Subcutaneous adipose tissue (tissue), 4 donors: ENCODE measurements around the gene KATNBL1. TPM values are rescaled to one million over a fixed set of nuclear protein-coding genes. Genes with fewer than 3 reads are reported as not detected.

Source experiments
- total RNA-seq, 4 donors: library from RNA; depleted of rRNA; stranded (reverse); fragments of >200 nt; gene quantifications; one replicate each; pipeline ENCODE4 v1.1.0, GENCODE V29; 2016
- TF ChIP-seq, protein P1 (sequence below): fragments of 450-650 bp; IDR thresholded peaks from one replicate; pipeline ENCODE4 v1.5.1; 2016; ENCODE audit warnings: low read depth, mild to moderate bottlenecking, control low read depth, antibody characterized with exemption, moderate library complexity

KATNBL1 gene
- total RNA-seq, 4 donors from 2014 or later = 45.4 to 59.0 (median 55.9) TPM

DNA sequence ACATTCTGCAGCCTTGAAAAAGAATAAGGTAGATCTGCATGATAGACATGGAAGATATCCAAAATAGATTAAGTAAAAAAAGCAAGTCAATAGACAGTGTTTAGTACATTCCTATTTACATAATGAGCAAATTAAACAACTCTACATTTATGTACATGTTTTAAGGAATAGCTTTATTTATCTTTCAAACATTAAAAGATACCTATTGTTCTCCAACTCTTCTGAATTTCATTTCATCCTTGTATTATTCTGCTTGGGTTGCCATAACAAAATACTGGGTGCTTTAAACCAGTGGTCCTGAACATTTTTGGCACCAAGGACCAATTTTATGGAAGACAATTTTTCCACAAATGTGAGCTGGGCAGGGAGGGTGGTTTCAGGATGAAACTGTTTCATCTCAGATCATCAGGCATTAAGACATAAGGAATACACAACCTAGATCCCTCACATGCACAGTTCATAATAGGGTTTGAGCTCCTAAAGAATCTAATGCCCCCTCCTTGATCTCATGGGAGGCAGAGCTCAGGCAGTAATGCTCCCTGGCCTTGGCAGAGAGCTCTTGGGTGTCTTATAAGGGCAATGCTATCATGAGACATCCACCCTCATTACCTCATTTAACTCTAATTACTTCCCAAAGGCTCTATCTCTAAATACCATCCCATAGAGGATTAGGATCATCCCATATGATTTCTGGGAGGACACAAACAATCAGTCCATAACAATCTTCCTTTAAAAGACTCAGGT is 6.8 kb upstream of the KATNBL1 start:
- TF ChIP-seq, protein P1, sequence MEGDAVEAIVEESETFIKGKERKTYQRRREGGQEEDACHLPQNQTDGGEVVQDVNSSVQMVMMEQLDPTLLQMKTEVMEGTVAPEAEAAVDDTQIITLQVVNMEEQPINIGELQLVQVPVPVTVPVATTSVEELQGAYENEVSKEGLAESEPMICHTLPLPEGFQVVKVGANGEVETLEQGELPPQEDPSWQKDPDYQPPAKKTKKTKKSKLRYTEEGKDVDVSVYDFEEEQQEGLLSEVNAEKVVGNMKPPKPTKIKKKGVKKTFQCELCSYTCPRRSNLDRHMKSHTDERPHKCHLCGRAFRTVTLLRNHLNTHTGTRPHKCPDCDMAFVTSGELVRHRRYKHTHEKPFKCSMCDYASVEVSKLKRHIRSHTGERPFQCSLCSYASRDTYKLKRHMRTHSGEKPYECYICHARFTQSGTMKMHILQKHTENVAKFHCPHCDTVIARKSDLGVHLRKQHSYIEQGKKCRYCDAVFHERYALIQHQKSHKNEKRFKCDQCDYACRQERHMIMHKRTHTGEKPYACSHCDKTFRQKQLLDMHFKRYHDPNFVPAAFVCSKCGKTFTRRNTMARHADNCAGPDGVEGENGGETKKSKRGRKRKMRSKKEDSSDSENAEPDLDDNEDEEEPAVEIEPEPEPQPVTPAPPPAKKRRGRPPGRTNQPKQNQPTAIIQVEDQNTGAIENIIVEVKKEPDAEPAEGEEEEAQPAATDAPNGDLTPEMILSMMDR = no peak

DNA sequence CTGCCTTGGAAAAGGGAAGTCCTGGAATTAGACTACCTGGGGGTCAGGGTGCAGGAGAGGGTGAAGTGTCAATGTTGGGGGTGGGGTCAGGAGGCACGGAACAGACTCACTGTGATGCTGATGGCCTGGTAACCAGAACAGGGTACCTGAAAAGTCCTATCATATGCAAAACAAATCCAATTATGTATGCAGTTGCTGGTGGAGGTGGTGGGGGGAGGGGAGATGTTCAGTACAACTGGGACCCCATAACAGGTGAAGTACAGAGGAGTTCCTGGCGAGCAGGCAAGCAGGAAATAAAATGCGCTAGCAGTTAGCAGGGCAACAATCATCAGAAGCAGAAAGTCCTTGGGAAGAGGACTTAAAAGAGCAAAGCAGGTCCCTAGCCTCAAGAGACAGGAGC is 4.2 kb upstream of the KATNBL1 start:
- TF ChIP-seq, protein P1 = no peak

DNA sequence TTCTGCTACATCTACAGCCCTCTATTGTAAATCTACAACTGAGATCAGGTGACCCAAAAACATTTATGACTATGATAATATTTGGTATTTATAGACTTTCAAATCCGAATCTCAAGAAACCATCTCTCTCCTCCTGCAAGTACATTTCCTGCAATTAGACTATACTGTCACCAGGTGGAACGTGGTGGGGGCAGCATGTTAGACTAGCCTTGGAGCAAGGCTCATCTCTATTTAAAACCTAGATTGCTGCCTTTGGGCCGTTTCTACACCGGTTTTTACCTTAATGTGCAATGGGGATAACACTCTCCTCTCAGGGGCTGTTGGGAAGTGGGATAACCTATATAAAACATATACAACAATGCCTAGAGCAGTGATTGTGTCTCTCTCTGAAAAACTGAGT is 3.8 kb upstream of the KATNBL1 start:
- TF ChIP-seq, protein P1 = no peak

DNA sequence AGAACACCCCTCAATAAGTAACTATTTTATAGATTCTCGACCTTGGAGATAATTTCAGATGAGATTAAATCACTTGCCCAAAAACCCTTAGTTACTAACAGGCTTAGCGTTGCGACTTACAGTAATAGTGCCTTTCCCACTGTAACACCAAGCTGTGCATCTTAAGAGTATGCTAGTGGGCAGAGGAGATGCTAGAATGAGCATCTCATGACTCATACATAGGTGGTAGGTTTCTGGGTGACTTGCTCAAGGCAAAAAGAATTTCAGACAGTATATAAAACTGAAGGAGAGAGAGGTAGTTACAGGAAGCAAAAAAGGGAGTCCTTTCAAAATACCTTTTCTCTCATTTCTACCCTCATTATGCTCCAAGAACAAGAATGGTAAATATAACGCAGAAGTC is 3.9 kb downstream of the KATNBL1 start:
- TF ChIP-seq, protein P1 = no peak

DNA sequence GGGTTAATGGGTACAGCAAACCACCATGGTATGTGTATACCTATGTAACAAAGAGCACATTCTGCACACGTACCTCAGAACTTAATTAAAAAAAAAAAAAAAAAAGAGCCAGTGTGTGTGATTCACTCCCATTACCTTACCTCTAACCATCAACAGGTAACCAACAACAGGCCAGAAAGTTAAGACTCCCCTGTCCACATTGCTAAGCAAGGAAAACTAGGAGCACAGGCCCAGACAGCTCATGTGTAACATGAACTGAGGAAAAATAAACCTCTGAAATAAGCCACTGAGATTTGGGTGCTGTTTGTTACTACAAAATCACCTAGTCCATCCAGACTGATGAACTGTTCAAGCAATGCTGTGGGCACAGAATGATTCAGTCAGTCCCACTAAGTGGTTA is 6.0 kb downstream of the KATNBL1 start:
- TF ChIP-seq, protein P1 = no peak

DNA sequence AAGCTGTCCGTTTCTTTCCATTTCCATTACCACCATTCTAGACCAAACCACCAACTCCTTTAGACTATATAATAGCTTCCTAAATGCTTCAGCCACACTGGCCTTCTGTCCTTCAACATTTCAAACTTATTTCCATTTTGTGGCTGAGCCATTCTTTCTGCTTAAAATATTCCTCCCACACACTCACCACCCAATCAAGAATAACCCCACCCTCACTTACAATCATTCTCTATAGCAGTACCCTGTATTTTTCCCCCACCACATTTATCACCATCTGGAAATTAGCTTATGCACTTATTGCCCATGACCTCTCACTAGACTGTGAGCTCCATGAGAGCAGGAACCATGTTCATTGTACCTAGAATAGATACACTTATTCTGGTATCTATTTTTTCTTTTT is 6.6 kb downstream of the KATNBL1 start:
- TF ChIP-seq, protein P1 = no peak

DNA sequence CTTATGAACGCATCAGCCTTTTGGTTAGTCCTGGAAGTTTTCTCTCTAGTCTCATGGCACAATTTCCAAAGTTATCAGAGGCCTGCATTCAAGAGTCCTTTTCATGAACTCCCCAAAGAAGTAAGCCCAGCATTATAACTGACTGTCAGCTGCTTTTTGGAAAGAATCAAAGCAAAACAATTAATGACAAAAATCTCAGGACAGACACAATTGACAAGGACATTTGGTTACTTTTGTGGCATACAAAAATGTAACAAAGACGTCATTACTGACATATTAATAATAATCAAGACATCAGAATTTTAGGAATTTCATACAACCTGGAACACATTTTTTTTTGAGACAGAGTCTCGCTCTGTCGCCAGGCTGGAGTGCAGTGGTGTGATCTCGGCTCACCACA is 21.2 kb downstream of the KATNBL1 start:
- TF ChIP-seq, protein P1 = no peak
